Glutamatergic neuron (in vitro differentiated cells): ENCODE data around the gene EPHB6. TPM values are rescaled to one million over a fixed set of nuclear protein-coding genes. Genes with fewer than 3 reads are reported as not detected.

ENCODE experiments used
- DNase-seq: peaks from one replicate; pipeline ENCODE4 v3.0.0; 2022
- H3K27ac Mint-ChIP-seq: one replicate; pipeline ENCODE4 v1.8.0; 2020; ENCODE audit warnings: mild to moderate bottlenecking, mixed read lengths, inconsistent platforms; ENCODE audit not compliant: unreplicated experiment
- H3K27me3 Mint-ChIP-seq: one replicate; pipeline ENCODE4 v1.8.0; 2020; ENCODE audit warnings: mild to moderate bottlenecking, moderate library complexity, mixed read lengths, inconsistent platforms; ENCODE audit not compliant: unreplicated experiment
- H3K36me3 Mint-ChIP-seq: one replicate; pipeline ENCODE4 v1.8.0; 2020; ENCODE audit warnings: mild to moderate bottlenecking, mixed read lengths, inconsistent platforms; ENCODE audit not compliant: unreplicated experiment
- H3K4me1 Mint-ChIP-seq: one replicate; pipeline ENCODE4 v1.8.0; 2020; ENCODE audit warnings: mild to moderate bottlenecking, low read depth, mixed read lengths, inconsistent platforms; ENCODE audit not compliant: unreplicated experiment
- H3K4me3 Mint-ChIP-seq: one replicate; pipeline ENCODE4 v1.8.0; 2020; ENCODE audit warnings: mild to moderate bottlenecking, mixed read lengths, inconsistent platforms; ENCODE audit not compliant: unreplicated experiment
- H3K9me3 Mint-ChIP-seq: one replicate; pipeline ENCODE4 v1.8.0; 2020; ENCODE audit warnings: mild to moderate bottlenecking, moderate library complexity, mixed read lengths, inconsistent platforms; ENCODE audit not compliant: unreplicated experiment
- CTCF ChIP-seq: fragments of 200-600 bp; sonication (generic); IDR thresholded peaks from one replicate; pipeline ENCODE4 v1.5.0; 2021; ENCODE audit not compliant: partially characterized antibody, unreplicated experiment
- total RNA-seq: library from RNA; stranded (reverse); fragmentation: NEBNext Ultra II Directional; extraction: Animal tissue kit (Norgen Biotek cat#: 25700); gene quantifications from one replicate; pipeline ENCODE4 v1.2.1, GENCODE V29; 2021; ENCODE audit not compliant: unreplicated experiment

EPHB6 gene
- total RNA-seq, 1 donor from 2014 or later: 21.4 TPM

DNA sequence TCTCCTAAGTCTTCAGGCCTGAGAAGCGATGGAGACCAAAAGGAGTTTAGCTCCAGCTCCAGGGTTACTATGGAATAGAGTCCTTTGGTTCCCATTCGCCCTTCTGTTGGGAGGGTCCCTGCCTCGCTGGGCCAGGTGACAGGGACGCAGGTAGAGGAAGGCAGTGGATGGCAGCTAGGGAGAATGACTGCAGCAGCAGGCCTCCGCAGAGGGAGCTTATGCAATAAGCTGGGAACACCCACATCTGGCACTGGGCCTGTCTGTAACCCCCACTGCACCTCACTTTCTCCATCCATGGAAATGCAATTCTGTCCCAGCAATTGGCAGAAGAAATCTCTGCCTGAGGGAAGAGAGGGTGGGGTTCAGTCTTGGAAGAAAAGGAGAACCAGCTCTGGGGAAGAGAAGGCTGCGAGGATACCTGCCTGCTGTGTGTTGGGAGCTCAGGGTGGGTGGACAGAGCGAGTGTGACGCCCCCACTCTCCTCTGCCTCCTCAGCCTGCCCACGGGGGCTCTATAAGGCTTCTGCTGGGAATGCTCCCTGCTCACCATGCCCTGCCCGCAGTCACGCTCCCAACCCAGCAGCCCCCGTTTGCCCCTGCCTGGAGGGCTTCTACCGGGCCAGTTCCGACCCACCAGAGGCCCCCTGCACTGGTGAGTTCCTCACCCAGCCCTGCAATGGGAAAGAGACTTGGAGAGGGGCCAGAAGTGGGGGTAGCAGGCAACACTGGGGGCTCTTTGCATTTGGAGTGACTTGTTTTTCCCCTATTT, 10.3 kb downstream of the EPHB6 start:
- Mint-ChIP-seq H3K4me3 (no peak overlapping the region), H3K4me1 (peaks cover 3% of the 10 kb centered on the region)
- DNase-seq: no peak

DNA sequence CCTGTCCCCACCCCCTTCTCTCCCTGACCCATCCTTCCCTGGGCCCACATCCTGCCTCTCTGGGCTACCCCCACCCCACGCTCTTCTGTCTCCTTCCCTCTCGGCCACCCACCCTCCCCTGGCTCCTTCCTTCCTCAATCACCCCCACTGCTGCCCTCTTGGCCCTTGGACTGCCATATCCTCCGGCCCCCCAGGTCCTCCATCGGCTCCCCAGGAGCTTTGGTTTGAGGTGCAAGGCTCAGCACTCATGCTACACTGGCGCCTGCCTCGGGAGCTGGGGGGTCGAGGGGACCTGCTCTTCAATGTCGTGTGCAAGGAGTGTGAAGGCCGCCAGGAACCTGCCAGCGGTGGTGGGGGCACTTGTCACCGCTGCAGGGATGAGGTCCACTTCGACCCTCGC, 10.9 kb downstream of the EPHB6 start:
- Mint-ChIP-seq H3K4me1 (peaks cover 3% of the 10 kb centered on the region), H3K27me3 (peaks cover 6% of the 10 kb centered on the region)
- TF ChIP-seq CTCF: no peak

More for the DNA sequence above, 10.3 kb downstream of the EPHB6 start:
- H3K27ac Mint-ChIP-seq: no peak overlapping the region
- peaks cover 1% of the 10 kb centered on the region for H3K9me3 Mint-ChIP-seq
- no peaks in the 10 kb centered on the region for H3K36me3 Mint-ChIP-seq
- H3K27me3 Mint-ChIP-seq: peaks cover 6% of the 10 kb centered on the region
- no peak for TF ChIP-seq CTCF

DNA sequence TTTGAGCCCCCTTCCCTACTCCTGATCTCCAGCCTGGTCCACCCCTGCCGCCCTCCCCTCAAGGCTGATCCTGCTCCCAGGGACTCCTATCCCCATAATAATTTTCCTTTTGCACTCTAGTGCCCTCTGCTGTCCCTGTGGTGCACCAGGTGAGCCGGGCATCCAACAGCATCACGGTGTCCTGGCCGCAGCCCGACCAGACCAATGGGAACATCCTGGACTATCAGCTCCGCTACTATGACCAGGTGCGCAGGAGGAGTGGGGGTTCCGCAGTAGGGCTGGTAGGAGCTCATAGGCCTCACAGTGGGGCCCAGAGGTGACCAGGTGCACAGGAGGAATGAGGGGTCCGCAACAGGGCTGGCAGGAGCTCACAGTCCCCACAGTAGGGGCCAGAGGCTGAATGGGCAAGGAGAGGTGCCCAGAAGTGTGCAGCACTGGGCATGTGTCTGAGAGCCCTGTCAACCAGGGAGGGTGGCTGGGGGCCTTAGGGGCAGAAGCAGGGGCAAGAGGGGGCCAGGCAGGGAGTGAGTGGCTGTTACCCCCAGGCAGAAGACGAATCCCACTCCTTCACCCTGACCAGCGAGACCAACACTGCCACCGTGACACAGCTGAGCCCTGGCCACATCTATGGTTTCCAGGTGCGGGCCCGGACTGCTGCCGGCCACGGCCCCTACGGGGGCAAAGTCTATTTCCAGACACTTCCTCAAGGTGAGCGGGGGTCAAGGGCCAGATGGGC, 11.7 kb downstream of the EPHB6 start:
- Mint-ChIP-seq H3K36me3 (no peaks in the 10 kb centered on the region), H3K27me3 (peaks cover 6% of the 10 kb centered on the region), H3K27ac (no peak overlapping the region), H3K4me3 (no peak overlapping the region), H3K9me3 (peaks cover 1% of the 10 kb centered on the region), H3K4me1 (peaks cover 3% of the 10 kb centered on the region)
- TF ChIP-seq CTCF: peak; percentile 47
- peak; percentile 63 for DNase-seq

More for the DNA sequence above, 10.9 kb downstream of the EPHB6 start:
- H3K27ac Mint-ChIP-seq: no peak overlapping the region
- no peaks in the 10 kb centered on the region for H3K36me3 Mint-ChIP-seq
- DNase-seq: no peak
- H3K9me3 Mint-ChIP-seq: peaks cover 1% of the 10 kb centered on the region
- no peak overlapping the region for H3K4me3 Mint-ChIP-seq

GRCh38 chr7:142867097-142867378, 12.2 kb downstream of the EPHB6 start:
- Mint-ChIP-seq H3K27me3 (peaks cover 6% of the 10 kb centered on the region), H3K9me3 (peaks cover 1% of the 10 kb centered on the region), H3K4me1 (peaks cover 3% of the 10 kb centered on the region), H3K4me3 (no peak overlapping the region), H3K27ac (no peak overlapping the region), H3K36me3 (no peaks in the 10 kb centered on the region)
- TF ChIP-seq CTCF: no peak
- DNase-seq: no peak

DNA sequence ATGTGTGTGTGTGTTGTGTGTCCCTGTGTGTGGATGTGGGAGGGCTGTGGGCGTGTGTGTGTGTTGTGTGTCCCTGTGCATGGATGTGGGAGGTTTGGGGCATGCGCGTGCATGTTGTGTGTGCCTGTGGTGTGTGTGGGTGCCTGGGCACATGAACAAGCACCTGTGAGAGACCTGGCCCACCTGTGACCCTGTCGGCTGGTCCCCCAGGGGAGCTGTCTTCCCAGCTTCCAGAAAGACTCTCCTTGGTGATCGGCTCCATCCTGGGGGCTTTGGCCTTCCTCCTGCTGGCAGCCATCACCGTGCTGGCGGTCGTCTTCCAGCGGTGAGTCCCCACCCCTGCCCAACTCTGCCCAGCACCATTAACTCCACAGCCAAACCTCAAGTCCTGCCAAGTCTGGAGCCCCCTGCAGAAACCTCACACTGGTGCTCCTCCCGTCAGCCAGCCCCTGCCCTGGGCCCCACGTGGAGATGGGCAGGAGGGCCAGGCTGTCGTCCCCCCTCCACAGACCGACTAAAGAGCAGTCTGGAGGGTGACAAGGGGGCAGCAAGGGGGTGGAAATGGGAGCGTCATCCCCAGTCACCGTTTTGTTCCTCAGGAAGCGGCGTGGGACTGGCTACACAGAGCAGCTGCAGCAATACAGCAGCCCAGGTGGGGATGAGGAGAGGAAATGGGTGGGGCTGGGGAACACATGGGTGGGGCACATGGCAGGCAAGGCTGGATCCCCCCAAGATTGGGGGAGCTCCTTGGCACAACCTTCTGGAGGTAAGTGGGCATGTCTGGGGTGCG, 12.7 kb downstream of the EPHB6 start:
- peaks cover 6% of the 10 kb centered on the region for H3K27me3 Mint-ChIP-seq
- H3K4me3 Mint-ChIP-seq: no peak overlapping the region
- DNase-seq: no peak
- H3K36me3 Mint-ChIP-seq: no peaks in the 10 kb centered on the region
- H3K9me3 Mint-ChIP-seq: peaks cover 1% of the 10 kb centered on the region
- H3K4me1 Mint-ChIP-seq: peaks cover under 1% of the 10 kb centered on the region
- no peak for TF ChIP-seq CTCF
- no peak overlapping the region for H3K27ac Mint-ChIP-seq
